Activated T-cell treated with anti-CD3 and anti-CD28 coated beads for 1 hour (primary cell): ENCODE results near the gene HSPA9.

Experiments
- DNase-seq: peaks from one replicate; pipeline ENCODE4 v3.0.0-alpha.2; 2020; ENCODE audit warnings: low read depth

The HSPA9 gene

DNA sequence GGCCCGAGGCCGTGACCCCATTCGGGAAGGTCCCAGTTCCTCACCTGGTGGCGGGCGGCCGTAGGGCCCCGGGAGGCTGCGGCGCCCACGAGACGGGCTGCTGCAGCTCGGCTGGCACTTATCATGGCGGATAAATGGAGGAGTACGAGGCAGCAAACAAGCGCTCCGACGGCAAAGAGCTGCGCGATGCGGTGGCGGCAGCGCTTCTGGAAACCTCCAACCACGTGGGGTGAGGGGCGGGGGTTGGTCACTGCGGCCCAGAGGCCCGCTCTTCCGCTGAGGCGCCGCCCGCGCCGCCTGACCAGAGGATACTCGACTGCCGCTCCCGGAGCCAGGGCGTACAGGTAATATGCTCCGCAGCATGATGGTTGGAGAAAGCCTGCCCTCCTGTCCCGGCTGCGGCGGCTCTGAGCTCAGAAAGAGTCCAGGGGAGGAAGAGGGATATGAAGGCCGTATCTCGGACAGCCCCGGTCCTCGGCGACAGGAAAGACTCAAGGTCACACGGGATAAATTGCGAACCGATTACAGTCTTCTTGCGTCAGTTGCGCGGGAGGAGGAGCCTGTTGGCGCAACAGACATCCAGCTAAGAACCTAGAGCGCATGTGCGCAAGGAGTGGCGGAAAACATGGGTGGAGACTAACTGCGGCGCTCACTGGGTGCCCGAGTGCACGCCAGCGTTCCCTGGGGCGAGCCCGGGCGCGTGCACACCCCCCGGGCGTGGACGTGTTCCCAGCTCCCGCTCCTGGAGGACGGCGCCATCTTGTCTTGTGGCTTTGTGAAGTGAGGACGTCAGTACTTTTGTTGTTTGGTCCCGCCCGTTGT is at the start of gene HSPA9:
Gene HSPA9 (minus strand): TSS at position 208 of the 822 bp plus-strand sequence. CDS start 83 bp downstream, at position 125.
- peak; percentile 92 for DNase-seq

DNA sequence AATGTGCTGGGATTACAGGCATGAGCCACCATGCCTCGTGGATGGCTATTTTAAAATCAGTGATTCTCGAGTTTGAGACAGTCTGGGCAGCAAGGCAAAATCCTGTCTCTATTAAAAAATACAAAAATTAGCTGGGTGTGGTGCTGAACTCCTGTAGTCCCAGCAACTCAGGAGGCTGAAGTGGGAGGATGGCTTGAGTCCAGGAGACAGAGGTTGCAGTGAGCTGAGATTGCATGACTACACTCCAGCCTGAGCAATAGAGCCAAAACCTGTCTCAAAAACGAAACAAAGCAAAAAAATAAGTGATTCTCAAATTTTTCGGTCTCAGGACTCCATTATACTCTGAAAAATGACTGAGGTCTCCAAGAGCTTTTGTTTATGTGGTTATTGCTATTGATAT is 47.9 kb upstream of the HSPA9 start:
- DNase-seq, result no peak

DNA sequence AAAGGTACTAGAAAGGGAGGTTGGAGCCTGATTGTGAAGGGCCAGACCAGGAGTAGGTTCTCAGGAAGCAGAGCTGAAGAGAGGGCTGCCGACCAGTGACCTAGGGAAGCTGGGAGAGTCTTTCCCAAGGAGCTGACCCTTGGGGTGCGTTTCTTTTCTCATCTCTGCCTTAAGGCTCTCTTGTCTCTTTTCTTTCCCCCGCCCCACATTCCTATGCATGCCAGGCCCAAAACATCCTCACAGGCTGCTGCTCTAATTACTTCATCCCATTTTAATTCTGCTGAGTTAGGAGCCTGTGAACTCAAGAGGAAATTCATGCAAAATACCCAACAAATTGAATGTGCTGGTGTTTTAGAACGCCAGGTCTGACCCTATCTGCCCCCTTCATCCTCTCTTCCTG is 46.9 kb upstream of the HSPA9 start:
- DNase-seq, result no peak

DNA sequence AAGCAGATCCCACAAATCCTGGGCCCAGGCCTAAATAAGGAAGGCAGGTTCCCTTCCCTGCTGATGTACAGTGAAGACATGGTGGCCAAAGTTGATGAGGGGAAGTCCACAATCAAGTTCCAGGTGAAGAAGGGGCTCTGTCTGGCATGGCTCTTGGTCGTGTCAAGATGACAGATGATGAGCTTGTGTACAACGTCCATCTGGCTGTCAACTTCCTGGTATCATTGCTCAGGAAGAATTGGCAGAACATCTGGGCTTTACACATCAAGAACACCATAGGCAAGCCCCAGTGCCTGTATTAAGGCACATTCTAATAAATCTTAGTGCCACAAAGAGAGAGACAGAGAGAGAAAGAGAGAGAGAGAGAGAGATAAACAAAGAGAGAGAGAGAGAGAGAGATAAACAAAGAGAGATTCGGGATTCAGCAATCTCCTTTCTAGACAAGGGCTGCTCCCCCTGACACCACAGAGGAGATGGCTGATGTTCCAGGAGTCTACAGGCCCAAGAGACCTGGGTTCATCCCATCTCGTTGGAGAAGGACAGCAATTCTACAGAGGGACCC is 45.5 kb upstream of the HSPA9 start:
- DNase-seq, result no peak

DNA sequence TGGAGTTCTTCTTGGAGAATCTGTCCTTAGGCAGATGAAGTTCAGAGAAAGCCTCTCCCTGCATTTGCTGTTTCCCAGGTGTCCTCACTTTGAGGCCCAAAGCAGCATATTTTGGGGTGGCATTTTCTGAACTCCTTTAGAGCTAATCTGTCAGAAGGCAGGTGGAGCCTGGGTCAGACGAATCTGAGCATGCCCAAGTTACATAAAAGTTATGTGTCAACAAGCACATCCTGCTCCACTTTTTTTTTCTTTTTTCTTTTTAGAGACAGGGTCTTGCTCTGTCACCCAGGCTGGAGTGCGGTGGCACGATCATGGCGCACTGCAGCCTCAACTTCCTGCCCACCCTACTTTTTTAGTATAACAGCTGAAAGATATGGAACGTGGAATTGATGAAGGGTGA is 41.3 kb upstream of the HSPA9 start:
- no peak for DNase-seq

DNA sequence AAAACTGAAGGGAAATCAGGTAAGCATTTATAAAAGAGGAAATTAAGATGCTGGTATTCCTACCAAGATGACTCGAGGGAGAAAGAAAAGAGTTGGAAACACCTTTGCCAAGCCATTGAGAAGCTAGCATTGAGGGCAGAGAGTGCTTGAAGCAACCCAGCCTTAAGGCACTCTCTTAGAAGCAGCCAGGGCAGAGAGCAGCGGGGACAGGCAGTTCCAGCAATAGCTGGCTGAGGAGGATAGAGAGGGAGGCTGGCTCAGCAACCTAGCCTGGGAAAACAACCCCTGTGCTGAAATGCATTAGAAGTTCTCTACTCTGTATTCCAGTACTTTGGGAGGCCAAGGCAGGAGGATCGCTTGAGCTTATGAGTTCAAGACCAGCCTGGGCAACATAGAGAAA is 40.3 kb upstream of the HSPA9 start:
- DNase-seq, result no peak

DNA sequence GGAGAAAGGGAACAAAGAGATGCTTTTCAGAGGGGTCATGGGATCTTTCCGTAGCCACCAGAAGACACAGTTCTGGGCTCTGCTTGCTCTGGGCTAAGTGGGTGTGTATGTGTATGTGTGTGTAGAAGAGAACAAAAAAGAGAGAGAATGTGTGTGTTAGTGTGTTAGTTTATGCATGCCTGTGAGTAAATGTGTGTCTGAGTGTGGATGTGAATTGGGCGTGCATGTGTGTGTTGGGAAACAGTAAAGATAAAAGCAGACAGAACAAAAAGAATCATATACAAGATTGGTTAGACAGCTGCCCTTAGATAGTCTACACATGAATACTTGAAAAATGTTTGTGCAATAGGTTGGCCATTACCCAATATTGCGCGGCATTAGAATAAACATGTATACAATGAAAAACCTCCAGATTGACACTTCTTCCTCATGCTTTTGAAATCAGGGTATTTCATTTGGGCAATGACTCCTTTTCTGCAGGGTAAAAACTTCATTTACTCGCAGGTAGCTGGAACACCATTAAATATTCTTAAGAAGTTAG is 36.5 kb upstream of the HSPA9 start:
- no peak for DNase-seq

DNA sequence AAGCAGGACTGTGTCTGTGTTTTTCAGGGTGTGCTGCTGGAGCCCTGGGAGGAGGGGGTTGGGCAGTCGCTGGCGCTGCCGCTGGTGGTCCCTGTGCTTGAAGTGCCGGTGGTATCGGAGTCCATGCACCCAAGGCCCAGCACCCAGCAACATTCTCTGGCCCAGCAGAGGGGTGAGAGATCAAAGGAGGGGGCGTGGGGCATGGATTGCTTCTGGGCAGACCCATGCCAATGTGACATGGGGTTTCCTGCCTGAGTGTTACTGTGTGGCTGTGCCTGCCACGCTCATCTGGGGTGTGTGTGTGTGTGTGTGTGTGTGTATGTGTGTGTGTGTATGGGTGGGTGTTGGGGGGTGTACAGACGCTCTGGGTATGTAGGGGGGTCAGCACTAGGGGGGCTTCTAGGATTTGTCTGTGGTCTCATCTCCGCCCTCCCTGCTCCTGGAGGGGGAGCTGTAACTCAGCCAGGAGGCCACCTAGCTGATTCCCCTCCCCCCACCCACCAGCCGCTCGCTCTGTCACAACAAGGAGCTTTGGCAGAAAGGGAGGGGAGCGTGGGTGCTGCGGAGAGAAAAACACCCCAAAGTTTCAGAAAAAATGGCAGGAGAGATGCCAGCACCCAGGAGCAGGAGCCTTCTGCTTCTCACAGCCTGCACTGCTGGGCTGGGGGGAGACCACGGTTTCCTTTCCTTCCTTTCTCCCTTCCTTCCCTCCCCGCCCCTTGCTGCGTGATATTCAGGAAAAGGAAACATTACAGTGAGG is 35.9 kb upstream of the HSPA9 start:
- DNase-seq, result no peak

DNA sequence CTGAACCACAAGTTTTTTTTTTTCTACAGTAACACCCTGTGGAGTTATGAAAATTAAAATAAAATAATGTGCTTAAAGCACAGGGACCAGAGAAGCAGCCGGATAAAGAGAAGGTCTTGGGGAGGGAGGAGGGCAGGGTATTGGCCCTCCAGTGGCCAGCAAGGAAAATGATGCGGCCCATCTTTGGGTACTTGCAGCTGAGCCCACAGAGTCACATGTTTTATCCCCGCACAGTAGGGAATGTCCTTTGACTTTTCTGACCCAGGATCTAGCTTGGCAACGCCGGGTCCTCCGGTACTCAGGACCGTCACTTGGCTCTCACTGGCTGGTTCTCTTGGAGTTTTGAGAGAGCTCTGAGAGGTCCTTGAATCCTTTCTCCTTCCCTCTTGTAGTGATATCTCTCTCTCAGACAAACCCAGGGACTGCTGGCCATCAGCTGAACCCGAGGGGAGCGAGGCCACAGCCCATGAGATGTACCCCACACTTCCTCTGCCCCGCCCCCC is 35.3 kb upstream of the HSPA9 start:
- no peak for DNase-seq

DNA sequence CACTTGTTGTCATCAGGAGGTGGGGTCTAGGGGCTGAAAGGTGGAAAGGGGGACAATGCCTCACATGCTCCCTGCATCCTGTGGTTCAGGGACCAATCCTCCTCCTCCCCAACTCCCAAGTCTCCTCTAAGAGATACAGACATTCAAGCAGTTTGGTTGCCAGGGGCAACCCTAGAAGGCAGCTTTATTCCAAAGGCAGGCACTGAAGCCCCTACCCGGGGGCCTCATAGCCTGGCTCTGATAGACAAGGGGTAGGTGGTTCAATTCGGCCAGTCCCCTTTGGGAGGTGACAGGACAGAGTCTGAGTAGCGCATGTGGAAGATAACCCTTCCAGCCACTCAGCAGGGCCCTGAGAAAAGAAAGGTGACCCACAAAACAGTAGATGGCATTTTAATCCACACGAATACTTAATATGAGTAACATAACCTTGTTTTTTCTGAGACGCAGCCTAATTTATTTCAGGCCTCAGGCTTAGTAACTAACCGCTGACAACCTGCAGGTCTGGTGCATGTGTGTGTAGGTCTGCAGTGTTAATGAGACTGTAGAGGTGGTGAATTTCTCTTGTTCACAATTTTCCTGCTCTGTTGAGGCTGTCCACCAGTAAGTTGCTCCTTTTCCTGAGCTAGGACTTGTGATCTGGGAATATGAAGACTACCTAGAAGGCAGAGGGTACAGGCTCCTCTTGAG is 31.3 kb upstream of the HSPA9 start:
- DNase-seq, result no peak

DNA sequence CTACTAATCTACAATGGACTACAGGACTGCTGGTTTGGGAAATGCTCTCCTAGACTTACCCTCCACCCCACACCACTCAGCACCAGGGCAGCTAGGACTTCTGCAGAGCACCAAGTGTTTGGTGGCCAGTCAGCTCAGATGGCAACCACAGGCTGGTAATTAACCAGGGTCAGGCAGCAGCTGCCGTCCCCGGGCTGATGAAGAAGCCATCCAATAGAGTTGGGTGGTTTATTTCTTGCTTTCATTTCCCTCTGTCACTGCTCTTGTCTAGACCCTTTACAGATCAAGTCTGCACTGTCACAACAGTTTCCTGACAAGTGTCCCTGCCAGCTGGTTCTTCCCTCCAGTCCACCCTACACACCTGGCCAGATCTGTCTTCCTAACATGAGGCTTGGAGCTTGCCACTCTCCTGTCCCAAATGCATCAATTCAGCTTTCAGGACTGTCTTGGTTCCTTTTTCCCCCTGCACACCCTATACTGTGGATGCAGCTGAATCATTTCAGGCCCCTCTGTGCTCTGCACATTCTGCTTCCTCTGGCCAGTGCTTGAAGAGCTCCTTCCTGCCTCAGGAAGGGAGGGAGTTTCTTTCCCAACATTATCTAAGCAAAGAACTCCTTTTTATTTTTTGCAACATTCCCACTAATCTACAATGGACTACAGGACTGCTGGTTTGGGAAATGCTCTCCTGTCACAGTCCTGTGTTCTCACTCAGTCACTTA is 30.2 kb upstream of the HSPA9 start:
- DNase-seq, result no peak

DNA sequence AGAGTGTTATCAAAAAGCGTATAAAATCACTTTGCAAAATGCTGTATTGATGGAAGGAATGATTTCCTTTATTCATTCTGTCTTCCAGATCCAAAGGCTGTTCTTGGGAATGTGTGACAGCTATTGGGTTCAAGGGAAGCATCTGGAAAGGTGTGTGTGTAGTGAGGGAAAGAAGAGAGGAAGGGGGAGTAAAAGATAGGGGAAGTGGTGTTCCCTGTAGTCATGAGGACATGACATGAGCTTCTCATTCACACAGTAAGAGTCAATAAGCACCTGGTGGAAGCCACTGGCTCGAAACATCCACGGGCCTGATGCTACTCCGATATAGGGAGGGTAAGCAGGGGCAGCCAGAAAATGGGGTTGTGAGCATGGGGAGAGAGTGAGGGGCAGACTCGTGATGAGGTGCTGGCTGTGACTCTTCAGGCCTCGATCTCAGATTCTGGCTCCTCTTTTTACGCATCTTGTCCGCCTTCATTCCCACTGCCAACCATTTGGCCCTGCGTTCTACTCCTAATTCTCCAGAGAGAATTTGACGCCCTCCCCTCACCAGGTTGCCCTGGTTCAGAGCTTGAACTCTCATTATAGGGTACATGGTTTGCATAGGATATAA is 29.1 kb upstream of the HSPA9 start:
- no peak for DNase-seq

DNA sequence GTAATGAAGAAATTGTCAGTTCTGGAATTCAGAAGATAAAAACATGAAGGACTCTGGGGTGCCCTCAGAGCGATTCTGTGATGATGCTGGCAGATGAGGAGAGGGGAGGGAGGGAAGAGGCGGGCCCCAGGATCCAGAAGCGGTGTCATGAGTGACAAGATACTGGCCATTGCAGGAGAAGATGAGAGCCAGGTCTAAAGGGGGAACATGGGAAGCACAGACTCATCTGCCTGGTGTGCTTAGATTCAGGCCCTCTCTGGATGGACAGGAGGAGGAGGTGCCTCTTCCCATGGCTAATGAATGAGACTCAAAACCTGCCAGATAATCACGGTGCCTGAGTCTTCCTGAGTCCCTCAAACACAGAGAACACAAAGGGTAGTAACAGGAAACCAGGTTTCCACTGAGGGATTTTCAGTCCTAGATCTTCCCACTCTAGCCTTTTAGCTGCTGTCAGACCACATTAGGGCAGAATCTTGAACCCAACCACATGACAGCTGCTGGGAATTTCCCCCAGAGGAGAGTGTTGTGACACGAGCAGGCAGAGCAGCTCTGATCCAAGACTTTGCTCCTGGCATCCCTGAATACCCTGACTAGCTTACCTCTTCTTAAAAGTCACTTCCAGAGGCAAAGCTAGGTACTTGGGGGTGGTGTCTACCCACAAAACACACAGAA is 28.2 kb upstream of the HSPA9 start:
- DNase-seq, result no peak

DNA sequence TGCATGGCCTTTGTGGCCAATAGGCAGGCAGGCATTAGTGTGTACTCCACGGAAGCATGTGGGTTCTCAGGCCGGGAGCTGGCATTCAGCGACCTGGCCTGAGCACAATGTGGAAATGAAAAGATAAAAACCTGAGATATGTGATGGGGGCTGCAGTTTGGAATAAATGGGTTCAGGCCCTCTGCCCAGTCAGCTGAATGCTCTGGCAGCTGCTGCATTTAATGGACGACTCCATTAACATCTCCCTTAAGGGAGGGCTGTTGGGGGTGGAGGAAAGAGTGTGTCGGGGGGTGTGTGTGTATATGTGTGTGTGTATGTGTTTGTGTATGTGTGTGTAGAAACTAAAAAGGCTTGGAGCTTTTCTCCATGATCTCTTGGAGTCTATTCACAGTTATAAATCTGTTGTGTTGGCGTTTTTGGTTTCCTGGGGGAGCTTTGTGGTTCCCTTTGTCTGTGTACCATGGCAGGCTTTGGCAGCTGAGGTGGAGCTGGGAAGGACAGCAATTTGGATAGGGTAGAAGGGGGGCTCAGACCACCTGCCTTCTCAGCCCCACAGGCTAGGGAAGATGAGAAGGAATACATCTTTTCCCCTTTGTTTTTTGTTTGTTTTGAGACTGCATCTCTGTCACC is 27.3 kb upstream of the HSPA9 start:
- DNase-seq, result no peak

DNA sequence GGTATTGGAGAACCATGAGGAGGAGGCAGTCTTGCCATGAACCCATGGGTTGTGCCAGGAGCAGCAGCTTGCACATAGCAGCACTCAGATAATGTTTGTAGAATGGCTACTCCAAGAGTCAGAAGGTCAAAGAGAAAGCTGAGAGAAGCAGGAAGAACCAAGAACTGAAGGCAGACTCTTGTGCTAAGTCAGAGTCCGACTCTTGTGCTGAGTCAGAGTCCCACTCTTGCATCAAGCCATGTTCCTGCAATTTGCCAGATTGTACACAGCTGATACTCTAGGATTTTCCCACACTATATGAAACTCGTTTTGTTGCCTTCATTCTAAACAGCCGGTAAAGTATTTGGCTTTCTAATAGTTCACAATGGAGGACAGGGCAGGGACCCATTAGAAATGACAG is 26.2 kb upstream of the HSPA9 start:
- DNase-seq, result no peak

DNA sequence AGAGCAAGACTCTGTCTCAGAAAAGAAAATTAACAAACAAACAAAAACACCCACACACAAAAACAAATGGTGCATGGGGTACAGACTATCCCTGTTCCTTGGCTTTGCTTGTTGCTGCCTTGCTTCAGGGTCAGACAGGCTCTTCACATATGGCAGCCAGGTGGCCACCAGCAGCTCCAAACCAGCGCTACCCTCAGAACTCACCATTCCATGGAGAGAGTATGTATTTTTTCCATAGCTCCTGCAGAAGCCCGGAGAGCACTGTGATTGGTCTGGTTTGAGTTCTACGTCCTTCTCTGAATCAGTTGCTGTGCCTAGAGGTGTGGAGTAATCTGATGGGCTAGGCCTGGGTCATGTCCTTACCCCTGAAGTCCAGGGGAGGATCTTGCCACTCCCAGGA is 25.2 kb upstream of the HSPA9 start:
- no peak for DNase-seq

DNA sequence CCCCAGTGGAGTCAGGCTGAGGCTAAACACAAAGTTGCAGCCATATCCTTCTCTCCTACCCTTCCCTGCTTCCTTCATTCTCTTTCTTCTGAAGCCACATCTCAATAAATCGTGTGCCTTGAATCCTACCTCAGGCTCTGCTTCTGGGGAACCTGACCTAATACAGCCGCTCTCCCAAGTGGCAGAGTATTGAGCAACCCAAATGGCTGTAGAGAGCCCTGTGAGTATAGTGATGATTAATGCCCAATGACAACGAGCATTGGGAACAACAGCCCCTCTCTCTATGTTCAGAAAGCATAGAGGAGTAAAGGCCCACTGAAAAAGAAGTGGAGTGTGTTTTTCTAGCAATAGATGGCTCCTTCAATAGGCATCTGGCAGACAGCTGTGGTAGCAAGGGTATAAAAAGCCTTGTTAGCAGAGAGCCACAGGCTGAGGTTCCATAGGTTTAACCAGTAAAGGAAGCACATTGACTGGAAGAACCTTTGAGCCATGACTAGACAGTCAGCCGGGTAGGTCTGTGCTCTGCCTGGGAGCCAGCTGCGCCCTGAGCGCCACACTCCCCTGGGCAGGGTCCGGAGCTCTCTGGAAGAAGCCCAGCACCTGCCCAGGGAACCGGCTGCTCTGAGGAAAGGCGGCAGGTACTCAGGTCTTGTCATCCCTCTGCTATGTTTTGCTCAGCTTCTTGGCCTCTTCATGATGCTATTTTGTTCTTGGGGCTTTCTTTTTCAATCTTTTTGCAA is 22.6 kb upstream of the HSPA9 start:
- no peak for DNase-seq

DNA sequence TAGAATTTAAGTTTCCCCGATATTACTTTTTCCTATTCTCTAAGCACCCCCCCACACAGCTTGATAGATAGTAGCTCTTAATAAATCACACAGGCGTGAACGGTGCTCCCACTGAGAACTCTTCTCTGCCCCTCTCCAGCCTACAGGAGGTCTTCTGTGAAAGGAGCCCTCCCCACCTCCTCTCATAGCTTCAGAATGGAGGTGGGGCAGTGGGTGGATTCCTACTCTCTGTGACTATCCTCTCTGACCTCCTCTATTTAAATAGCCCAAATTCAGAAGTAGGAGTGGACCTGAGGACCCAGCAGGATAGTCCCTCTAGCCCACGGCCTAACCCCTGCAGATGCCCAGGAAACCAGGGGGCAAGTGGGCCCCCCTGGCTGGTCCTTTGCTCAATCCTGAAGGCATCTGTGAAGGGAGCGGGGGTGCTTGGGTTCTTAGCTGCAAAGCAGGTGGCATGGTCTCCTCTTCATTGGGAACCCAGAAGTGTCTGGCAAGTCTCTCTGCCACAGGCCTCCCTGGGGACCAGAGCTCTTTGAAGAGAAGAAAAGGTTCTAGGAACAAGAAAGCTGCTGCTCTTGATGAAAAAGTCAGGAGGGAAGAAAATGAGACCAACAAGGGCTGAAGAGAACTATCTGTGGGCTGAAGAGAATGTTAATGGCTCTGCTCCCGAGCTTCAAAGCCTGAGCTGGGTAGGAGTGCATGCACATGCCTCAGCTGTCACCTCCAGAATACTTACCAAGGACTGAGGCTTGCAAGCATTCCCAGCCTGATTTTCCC is 21.1 kb upstream of the HSPA9 start:
- no peak for DNase-seq
